ENCODE measurements around the gene FLOT2. TPM values are rescaled to one million over a fixed set of nuclear protein-coding genes. Genes with fewer than 3 reads are reported as not detected.

FLOT2 gene
- total RNA-seq, 1 donor from 2014 or later = 143 TPM

GRCh38 chr17:28942925-28943324 lies 45.4 kb upstream of the FLOT2 start:
- DNase-seq = no peak
- H3K27ac Mint-ChIP-seq (ENCODE audit: unreplicated experiment) = no peak overlapping the region
- no peaks in the 10 kb centered on the region for H3K36me3 Mint-ChIP-seq (ENCODE audit: unreplicated experiment)
- peaks cover 43% of the 10 kb centered on the region for H3K4me1 Mint-ChIP-seq (ENCODE audit: low read depth, unreplicated experiment)
- H3K9me3 Mint-ChIP-seq (ENCODE audit: unreplicated experiment) = peaks cover 2% of the 10 kb centered on the region
- TF ChIP-seq CTCF (IDR thresholded peaks at IDR 0.05; ENCODE audit: partially characterized antibody, unreplicated experiment) = no peak
- no peaks in the 10 kb centered on the region for H3K27me3 Mint-ChIP-seq (ENCODE audit: unreplicated experiment)
- no peak overlapping the region for H3K4me3 Mint-ChIP-seq (ENCODE audit: unreplicated experiment)

GRCh38 chr17:28941251-28941650 lies 43.7 kb upstream of the FLOT2 start:
- Mint-ChIP-seq H3K27me3 (ENCODE audit: unreplicated experiment) (peaks cover 3% of the 10 kb centered on the region), H3K4me1 (ENCODE audit: low read depth, unreplicated experiment) (peaks cover 45% of the 10 kb centered on the region), H3K4me3 (ENCODE audit: unreplicated experiment) (peak overlapping the region; percentile 66), H3K27ac (ENCODE audit: unreplicated experiment) (peak overlapping the region; percentile 68), H3K36me3 (ENCODE audit: unreplicated experiment) (no peaks in the 10 kb centered on the region), H3K9me3 (ENCODE audit: unreplicated experiment) (peaks cover 2% of the 10 kb centered on the region)
- TF ChIP-seq CTCF (IDR thresholded peaks at IDR 0.05; ENCODE audit: partially characterized antibody, unreplicated experiment) = no peak
- no peak for DNase-seq

- Mint-ChIP-seq H3K4me1 (ENCODE audit: low read depth, unreplicated experiment) (peaks cover 48% of the 10 kb centered on the region), H3K27me3 (ENCODE audit: unreplicated experiment) (peaks cover 3% of the 10 kb centered on the region), H3K9me3 (ENCODE audit: unreplicated experiment) (peaks cover 2% of the 10 kb centered on the region), H3K4me3 (ENCODE audit: unreplicated experiment) (peak overlapping the region; percentile 66), H3K36me3 (ENCODE audit: unreplicated experiment) (no peaks in the 10 kb centered on the region), H3K27ac (ENCODE audit: unreplicated experiment) (peak overlapping the region; percentile 62)
- no peak for TF ChIP-seq CTCF (IDR thresholded peaks at IDR 0.05; ENCODE audit: partially characterized antibody, unreplicated experiment)
- DNase-seq = peak; percentile 27
These were observed 43.1 kb upstream of the FLOT2 start for GRCh38 chr17:28940675-28941074.

GRCh38 chr17:28940142-28940541 lies 42.6 kb upstream of the FLOT2 start:
- Mint-ChIP-seq H3K36me3 (ENCODE audit: unreplicated experiment) (no peaks in the 10 kb centered on the region), H3K4me3 (ENCODE audit: unreplicated experiment) (peak overlapping the region; percentile 66), H3K27ac (ENCODE audit: unreplicated experiment) (peak overlapping the region; percentile 69), H3K4me1 (ENCODE audit: low read depth, unreplicated experiment) (peaks cover 46% of the 10 kb centered on the region), H3K9me3 (ENCODE audit: unreplicated experiment) (peaks cover 1% of the 10 kb centered on the region), H3K27me3 (ENCODE audit: unreplicated experiment) (peaks cover 3% of the 10 kb centered on the region)
- no peak for DNase-seq
- no peak for TF ChIP-seq CTCF (IDR thresholded peaks at IDR 0.05; ENCODE audit: partially characterized antibody, unreplicated experiment)

- Mint-ChIP-seq H3K27ac (ENCODE audit: unreplicated experiment) (peak overlapping the region; percentile 36), H3K27me3 (ENCODE audit: unreplicated experiment) (peaks cover 3% of the 10 kb centered on the region), H3K36me3 (ENCODE audit: unreplicated experiment) (no peaks in the 10 kb centered on the region), H3K4me1 (ENCODE audit: low read depth, unreplicated experiment) (peaks cover 41% of the 10 kb centered on the region), H3K4me3 (ENCODE audit: unreplicated experiment) (no peak overlapping the region), H3K9me3 (ENCODE audit: unreplicated experiment) (no peaks in the 10 kb centered on the region)
- no peak for TF ChIP-seq CTCF (IDR thresholded peaks at IDR 0.05; ENCODE audit: partially characterized antibody, unreplicated experiment)
- no peak for DNase-seq
These were observed 41.0 kb upstream of the FLOT2 start for GRCh38 chr17:28938552-28938951.

All from glutamatergic neuron (in vitro differentiated cells).